AG04450 (cell line): Measurements from ENCODE around the gene RHOC. TPM values are rescaled to one million over a fixed set of nuclear protein-coding genes. Genes with fewer than 3 reads are reported as not detected.

Source experiments
- CTCF ChIA-PET: fragments of 300-600, 350-600 bp; formaldehyde crosslinking; extraction: SDS; loops from one replicate; lab custom pipeline; 2022; ENCODE audit warnings: antibody characterized with exemption, inconsistent platforms; lab: Charles Lee
- POLR2A ChIA-PET: fragments of 350-600 bp; formaldehyde crosslinking; extraction: SDS; loops from one replicate; lab custom pipeline; 2021; ENCODE audit warnings: antibody characterized with exemption, inconsistent platforms; lab: Yijun Ruan, JAX
- DNase-seq: peaks from one replicate; pipeline ENCODE4 v3.0.0-alpha.2; 2011; ENCODE audit warnings: low read depth, low spot score
- H3K27ac ChIP-seq: one replicate; pipeline ENCODE4 v1.5.1; 2012; ENCODE audit warnings: low read depth, low read length, control low read depth
- H3K27me3 ChIP-seq: one replicate; pipeline ENCODE4 v1.6.0; 2012; ENCODE audit warnings: low read length; ENCODE audit not compliant: control insufficient read depth, insufficient read depth
- H3K4me3 ChIP-seq: 2 replicates; pipeline ENCODE4 v1.5.1; 2011; ENCODE audit warnings: mild to moderate bottlenecking, low read depth, low read length, control low read depth
- H3K9me3 ChIP-seq: 2 replicates; pipeline ENCODE4 v1.5.1; 2012; ENCODE audit warnings: low read length; ENCODE audit not compliant: control insufficient read depth, insufficient read depth
- polyA plus RNA-seq: library from polyadenylated mRNA; depleted of rRNA; stranded (reverse); fragments of >200 nt; gene quantifications from 2 replicates; pipeline ENCODE4 v1.2.3, GENCODE V29; 2011
- TF ChIP-seq, protein P1 (sequence below): IDR thresholded peaks from 2 replicates; pipeline ENCODE4 v1.5.1; 2011; ENCODE audit warnings: low read depth, low read length, control low read depth, inconsistent platforms

RHOC gene
- polyA plus RNA-seq, 1 experiment = 574 TPM

DNA sequence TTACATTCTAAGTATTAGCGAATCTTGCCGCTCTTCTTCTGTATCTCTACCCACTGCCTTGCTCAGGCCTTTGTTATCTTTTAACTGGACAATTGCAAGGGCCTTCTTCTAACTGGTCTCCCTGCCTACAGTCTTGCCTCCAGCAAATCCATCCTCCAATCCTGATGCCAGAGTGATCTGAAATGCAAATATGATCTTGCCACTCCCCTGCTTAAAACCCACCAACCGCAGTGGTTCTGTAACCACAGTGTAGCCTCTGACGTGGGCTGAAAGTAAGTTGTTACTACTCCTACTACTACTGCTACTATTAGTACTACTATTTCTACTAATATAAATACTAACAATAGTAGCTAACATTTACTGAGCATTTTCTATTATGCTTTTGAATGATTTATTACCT is 20.1 kb downstream of the RHOC start:
- Histone ChIP-seq H3K9me3 (no peaks in the 10 kb centered on the region), H3K27me3 (no peaks in the 10 kb centered on the region), H3K4me3 (no peak overlapping the region), H3K27ac (no peak overlapping the region)
- TF ChIP-seq, protein P1, sequence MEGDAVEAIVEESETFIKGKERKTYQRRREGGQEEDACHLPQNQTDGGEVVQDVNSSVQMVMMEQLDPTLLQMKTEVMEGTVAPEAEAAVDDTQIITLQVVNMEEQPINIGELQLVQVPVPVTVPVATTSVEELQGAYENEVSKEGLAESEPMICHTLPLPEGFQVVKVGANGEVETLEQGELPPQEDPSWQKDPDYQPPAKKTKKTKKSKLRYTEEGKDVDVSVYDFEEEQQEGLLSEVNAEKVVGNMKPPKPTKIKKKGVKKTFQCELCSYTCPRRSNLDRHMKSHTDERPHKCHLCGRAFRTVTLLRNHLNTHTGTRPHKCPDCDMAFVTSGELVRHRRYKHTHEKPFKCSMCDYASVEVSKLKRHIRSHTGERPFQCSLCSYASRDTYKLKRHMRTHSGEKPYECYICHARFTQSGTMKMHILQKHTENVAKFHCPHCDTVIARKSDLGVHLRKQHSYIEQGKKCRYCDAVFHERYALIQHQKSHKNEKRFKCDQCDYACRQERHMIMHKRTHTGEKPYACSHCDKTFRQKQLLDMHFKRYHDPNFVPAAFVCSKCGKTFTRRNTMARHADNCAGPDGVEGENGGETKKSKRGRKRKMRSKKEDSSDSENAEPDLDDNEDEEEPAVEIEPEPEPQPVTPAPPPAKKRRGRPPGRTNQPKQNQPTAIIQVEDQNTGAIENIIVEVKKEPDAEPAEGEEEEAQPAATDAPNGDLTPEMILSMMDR = no peak
- DNase-seq = no peak
- ChIA-PET CTCF (no interaction called here), POLR2A (no interaction called here)

- Histone ChIP-seq H3K27ac (no peak overlapping the region), H3K27me3 (no peaks in the 10 kb centered on the region), H3K4me3 (no peak overlapping the region), H3K9me3 (no peaks in the 10 kb centered on the region)
- ChIA-PET POLR2A (no interaction called here), CTCF (interaction anchor here (0.8 kb wide), 1 partner anchor 14 kb away, joined by 3 read pairs; no protein-coding TSS in a partner anchor)
- DNase-seq = no peak
- TF ChIP-seq, protein P1 = no peak
Measured at GRCh38 chr1:112686417-112686816, 20.5 kb downstream of the RHOC start.

GRCh38 chr1:112685913-112686312 is 21.0 kb downstream of the RHOC start:
- Histone ChIP-seq H3K9me3 (no peaks in the 10 kb centered on the region), H3K27me3 (no peaks in the 10 kb centered on the region), H3K4me3 (no peak overlapping the region), H3K27ac (no peak overlapping the region)
- no peak for DNase-seq
- TF ChIP-seq, protein P1 = no peak
- ChIA-PET POLR2A (no interaction called here), CTCF (interaction anchor here (0.8 kb wide), 1 partner anchor 15 kb away, joined by 3 read pairs; no protein-coding TSS in a partner anchor)

- Histone ChIP-seq H3K27me3 (no peaks in the 10 kb centered on the region), H3K27ac (no peak overlapping the region), H3K9me3 (no peaks in the 10 kb centered on the region), H3K4me3 (no peak overlapping the region)
- POLR2A ChIA-PET = no interaction called here
- no peak for DNase-seq
- TF ChIP-seq, protein P1 = no peak
- CTCF ChIA-PET = no interaction called here
Measured at GRCh38 chr1:112678605-112679004, 28.3 kb downstream of the RHOC start.

GRCh38 chr1:112677501-112677900 is 29.4 kb downstream of the RHOC start:
- TF ChIP-seq, protein P1 = no peak
- no peak overlapping the region for H3K4me3 ChIP-seq
- CTCF ChIA-PET = no interaction called here
- POLR2A ChIA-PET = no interaction called here
- no peaks in the 10 kb centered on the region for H3K9me3 ChIP-seq
- no peaks in the 10 kb centered on the region for H3K27me3 ChIP-seq
- DNase-seq = no peak
- H3K27ac ChIP-seq = no peak overlapping the region
